Stimulated activated CD8-positive, alpha-beta memory T cell treated with anti-CD3 and anti-CD28 coated beads, Interleukin-4, amount 100 ng/mL, for 1 hour (primary cell): ENCODE results near the gene TSPEAR.

Source experiments
- DNase-seq, 2 donors: peaks; one replicate each; pipeline ENCODE4 v3.0.0-alpha.2; 2020; ENCODE audit warnings: low read depth in 2 of 2, low spot score in 1 of 2

The TSPEAR gene

GRCh38 chr21:44711327-44712202 is at the start of gene TSPEAR:
Gene TSPEAR (minus strand): TSS chr21:44711572. CDS start chr21:44711514, 58 bp downstream.
- no peak for DNase-seq

- DNase-seq: no peak
These were observed 49.0 kb upstream of the TSPEAR start for GRCh38 chr21:44760376-44760775.

- DNase-seq: no peak
These were observed 48.4 kb upstream of the TSPEAR start for GRCh38 chr21:44759628-44760285.

GRCh38 chr21:44758781-44759627 is 47.6 kb upstream of the TSPEAR start:
- no peak for DNase-seq

GRCh38 chr21:44758141-44758561 is 46.8 kb upstream of the TSPEAR start:
- no peak for DNase-seq

GRCh38 chr21:44757731-44758130 is 46.4 kb upstream of the TSPEAR start:
- DNase-seq: no peak

- DNase-seq: no peak
These were observed 45.2 kb upstream of the TSPEAR start for GRCh38 chr21:44756423-44757185.

GRCh38 chr21:44755227-44755626 is 43.9 kb upstream of the TSPEAR start:
- DNase-seq: no peak

- DNase-seq: no peak
These were observed 42.0 kb upstream of the TSPEAR start for GRCh38 chr21:44753357-44753756.

GRCh38 chr21:44752671-44753235 is 41.4 kb upstream of the TSPEAR start:
- DNase-seq: no peak

GRCh38 chr21:44751799-44752636 is 40.6 kb upstream of the TSPEAR start:
- DNase-seq: no peak

GRCh38 chr21:44751186-44751798 is 39.9 kb upstream of the TSPEAR start:
- no peak for DNase-seq

GRCh38 chr21:44750675-44751025 is 39.3 kb upstream of the TSPEAR start:
- DNase-seq: no peak

GRCh38 chr21:44749759-44750674 is 38.6 kb upstream of the TSPEAR start:
- no peak for DNase-seq

- no peak for DNase-seq
These were observed 37.9 kb upstream of the TSPEAR start for GRCh38 chr21:44749116-44749758.

GRCh38 chr21:44748621-44749020 is 37.2 kb upstream of the TSPEAR start:
- no peak for DNase-seq

- no peak for DNase-seq
These were observed 31.2 kb upstream of the TSPEAR start for GRCh38 chr21:44742418-44743153.
